PFSK-1 (cell line): Measurements from ENCODE around the gene KRT40.

Experiments used
- POLR2AphosphoS5 ChIP-seq: IDR thresholded peaks from 2 replicates; pipeline ENCODE4 v1.6.1; 2012; ENCODE audit warnings: low read depth, mild to moderate bottlenecking, control low read depth, low read length, moderate library complexity
- SIN3A ChIP-seq: IDR thresholded peaks from 2 replicates; pipeline ENCODE4 v1.6.1; 2012; ENCODE audit warnings: mild to moderate bottlenecking, low read length, moderate library complexity, borderline replicate concordance; ENCODE audit not compliant: insufficient read depth

DNA sequence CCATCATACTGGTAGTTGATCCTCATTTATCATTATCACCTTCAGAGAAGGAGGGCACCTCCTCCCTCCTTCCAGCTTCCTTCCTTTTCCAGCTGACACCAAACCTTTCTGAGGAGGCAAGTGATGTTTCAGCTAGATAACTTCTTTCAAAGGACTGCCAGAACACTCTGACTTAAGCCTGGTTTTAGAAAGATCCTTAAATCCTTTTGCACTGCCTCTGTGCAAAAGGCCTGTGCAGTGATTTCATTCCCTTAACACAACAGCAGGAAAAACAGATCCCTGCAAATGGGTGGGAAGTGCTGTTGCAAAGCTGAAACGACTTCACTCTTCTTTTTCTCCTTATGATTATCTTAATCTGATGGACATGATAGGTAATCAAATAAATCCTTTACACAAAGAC, 39.6 kb downstream of the KRT40 start:
- TF ChIP-seq POLR2AphosphoS5 (no peak), SIN3A (no peak)
